ENCODE results near the gene ATP11A. TPM values are rescaled to one million over a fixed set of nuclear protein-coding genes. Genes with fewer than 3 reads are reported as not detected.

The ATP11A gene
- total RNA-seq, 1 experiment from 2014 or later = 65.3 TPM

DNA sequence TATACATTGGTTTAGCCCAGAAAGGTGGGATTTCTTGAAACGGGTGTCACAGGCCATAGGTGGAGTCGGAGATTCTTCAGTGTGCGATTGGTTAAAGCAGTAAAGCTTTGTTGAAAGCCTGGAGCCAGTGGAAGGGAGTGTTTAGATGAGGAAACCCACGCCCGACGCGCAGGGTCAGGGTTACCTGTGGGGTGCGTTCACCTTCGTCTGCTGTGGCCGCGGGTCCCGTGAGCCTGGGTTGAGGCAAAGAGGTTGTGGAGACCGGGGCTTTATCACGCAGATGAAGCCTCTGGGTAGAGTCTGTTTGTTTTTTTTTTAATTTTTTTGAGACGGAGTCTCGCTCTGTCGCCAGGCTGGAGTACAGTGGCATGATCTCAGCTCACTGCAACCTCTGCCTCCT is 30.4 kb downstream of the ATP11A start:
- H2BK5ac ChIP-seq (ENCODE audit: insufficient read length, low read length) = no peak overlapping the region
- H3K4me1 ChIP-seq (ENCODE audit: insufficient read depth, low read length) = peaks cover 7% of the 10 kb centered on the region; the same call in 1 of the 2 replicates
- H3T11ph ChIP-seq (ENCODE audit: low read length) = no peak overlapping the region
- Mint-ChIP-seq H3K4me3 (no peak overlapping the region), H3K27ac (peak overlapping the region in 1 of 3 experiments; percentile 20; a peak in 2 of 7 replicates), H3K4me1 (peaks cover 62 to 65% of the 10 kb centered on the region in 2 experiments), H3K9me3 (peaks cover 10 to 25% of the 10 kb centered on the region in 2 experiments), H3K36me3 (ENCODE audit: insufficient read depth in 1 of 3, low read depth in 3 of 3) (peaks cover 5 to 50% (median 23%) of the 10 kb centered on the region in 3 experiments), H3K27me3 (ENCODE audit: low read depth) (no peaks in the 10 kb centered on the region)
- H4K91ac ChIP-seq (ENCODE audit: insufficient read length, low read depth, low read length) = no peak overlapping the region
- no peak overlapping the region for H2BK120ac ChIP-seq (ENCODE audit: low read depth, low read length, poor library complexity, severe bottlenecking)
- TF ChIP-seq CTCF (conservative IDR thresholded peaks at IDR 0.05) = no peak
- H2BK15ac ChIP-seq (ENCODE audit: low read depth, low read length) = no peak overlapping the region
- no peak overlapping the region for H2AK5ac ChIP-seq (ENCODE audit: insufficient read length, low read length)
- H3K9me3 ChIP-seq (ENCODE audit: control insufficient read depth, low read depth, low read length) = no peaks in the 10 kb centered on the region
- no peak overlapping the region for H4K5ac ChIP-seq (ENCODE audit: insufficient read length, low read depth, low read length)
- no peak overlapping the region for H3K4ac ChIP-seq (ENCODE audit: low read depth, low read length)
- H2AFZ ChIP-seq (ENCODE audit: low read length) = no peak overlapping the region
- H4K8ac ChIP-seq (replicated peaks; ENCODE audit: insufficient read length, low read depth, low read length) = no peak overlapping the region
- peaks cover 2% of the 10 kb centered on the region; the same call in 1 of the 2 replicates for H3K79me2 ChIP-seq (ENCODE audit: insufficient read depth, low read length)
- no peak overlapping the region for H3K27ac ChIP-seq (ENCODE audit: insufficient read length, low read depth, low read length)
- H3K9ac ChIP-seq (ENCODE audit: extremely low read depth, insufficient read length, low read length) = no peak overlapping the region
- H3K56ac ChIP-seq (ENCODE audit: insufficient read length, low read depth, low read length) = no peak overlapping the region
- no peaks in the 10 kb centered on the region for H3K27me3 ChIP-seq (ENCODE audit: insufficient read depth, low read length)
- no peaks in the 10 kb centered on the region for H4K20me1 ChIP-seq (ENCODE audit: control insufficient read depth, insufficient read depth, insufficient read length)
- no peak overlapping the region for H2BK20ac ChIP-seq (ENCODE audit: low read depth, low read length, poor library complexity, severe bottlenecking)
- DNase-seq = no peak
- no peak overlapping the region for H3K23ac ChIP-seq (ENCODE audit: insufficient read length, low read depth, low read length)
- no CpG with 5 or more reads among the region's 17 CpGs for WGBS (ENCODE audit: extremely low coverage, insufficient read length, low lambda C conversion rate)
- H3K79me1 ChIP-seq (ENCODE audit: insufficient read depth, low read depth, low read length, poor library complexity, severe bottlenecking) = no peaks in the 10 kb centered on the region
- no peak overlapping the region for H3K14ac ChIP-seq (ENCODE audit: insufficient read depth, low read length)
- H3K4me2 ChIP-seq (ENCODE audit: insufficient read depth, insufficient read length, low read length) = no peak overlapping the region
- no peaks in the 10 kb centered on the region for H3K23me2 ChIP-seq (ENCODE audit: insufficient read length, low read depth, low read length, poor library complexity, severe bottlenecking)
- no peak overlapping the region for H3K18ac ChIP-seq (ENCODE audit: insufficient read length, low read depth, low read length)
- no peak overlapping the region for H2BK12ac ChIP-seq (ENCODE audit: insufficient read length, low read depth, low read length)

Data from H9 (cell line).